ENCODE results near the gene KIT.

- TF ChIP-seq EZH2 (IDR thresholded peaks at IDR 0.05; ENCODE audit: insufficient read depth, poor library complexity, severe bottlenecking) (no peak), EZH2phosphoT487 (IDR thresholded peaks at IDR 0.05; ENCODE audit: insufficient read depth, low read depth) (no peak)
Observed at GRCh38 chr4:54703182-54703581, 45.4 kb downstream of the KIT start.
